ENCODE data around the gene RANBP17.
"Not testable (repeated sequence)": the region's sequence is repeated elsewhere in the genome, so short reads cannot be mapped to it uniquely, and the experiment has no call there.

Gene RANBP17

GRCh38 chr5:171283753-171284152 is 421.9 kb downstream of the RANBP17 start:
- no peaks in the 10 kb centered on the region for H3K36me3 ChIP-seq (ENCODE audit: control insufficient read depth, insufficient read depth, low read length)
- H3K27me3 ChIP-seq (ENCODE audit: control insufficient read depth, insufficient read depth, low read length): no peaks in the 10 kb centered on the region
- H3K9me3 ChIP-seq (ENCODE audit: control insufficient read depth, insufficient read depth, low read length): no peaks in the 10 kb centered on the region

GRCh38 chr5:171285465-171285864 is 423.6 kb downstream of the RANBP17 start:
- H3K36me3 ChIP-seq (ENCODE audit: control insufficient read depth, insufficient read depth, low read length): no peaks in the 10 kb centered on the region
- H3K4me1 ChIP-seq (ENCODE audit: control insufficient read depth, insufficient read depth, low read length): no peaks in the 10 kb centered on the region
- H3K27me3 ChIP-seq (ENCODE audit: control insufficient read depth, insufficient read depth, low read length): no peaks in the 10 kb centered on the region
- no peak overlapping the region for H3K4me3 ChIP-seq (ENCODE audit: low read depth, low read length)
- H3K9me3 ChIP-seq (ENCODE audit: control insufficient read depth, insufficient read depth, low read length): no peaks in the 10 kb centered on the region
- H3K9ac ChIP-seq (ENCODE audit: low read depth, low read length): no peak overlapping the region

More at GRCh38 chr5:171283753-171284152, 421.9 kb downstream of the RANBP17 start:
- Histone ChIP-seq H3K4me1 (ENCODE audit: control insufficient read depth, insufficient read depth, low read length) (no peaks in the 10 kb centered on the region), H3K9ac (ENCODE audit: low read depth, low read length) (no peak overlapping the region), H3K4me3 (ENCODE audit: low read depth, low read length) (no peak overlapping the region)

GRCh38 chr5:171288066-171288465 is 426.2 kb downstream of the RANBP17 start:
- no peak overlapping the region for H3K9ac ChIP-seq (ENCODE audit: low read depth, low read length)
- no peak overlapping the region for H3K4me3 ChIP-seq (ENCODE audit: low read depth, low read length)
- H3K4me1 ChIP-seq (ENCODE audit: control insufficient read depth, insufficient read depth, low read length): no peaks in the 10 kb centered on the region
- no peaks in the 10 kb centered on the region for H3K36me3 ChIP-seq (ENCODE audit: control insufficient read depth, insufficient read depth, low read length)
- peaks cover 5% of the 10 kb centered on the region for H3K27me3 ChIP-seq (ENCODE audit: control insufficient read depth, insufficient read depth, low read length)
- no peaks in the 10 kb centered on the region for H3K9me3 ChIP-seq (ENCODE audit: control insufficient read depth, insufficient read depth, low read length)

GRCh38 chr5:171291371-171291770 is 429.6 kb downstream of the RANBP17 start:
- Histone ChIP-seq H3K4me1 (ENCODE audit: control insufficient read depth, insufficient read depth, low read length) (no peaks in the 10 kb centered on the region), H3K9ac (ENCODE audit: low read depth, low read length) (no peak overlapping the region), H3K27me3 (ENCODE audit: control insufficient read depth, insufficient read depth, low read length) (peaks cover 5% of the 10 kb centered on the region), H3K4me3 (ENCODE audit: low read depth, low read length) (no peak overlapping the region), H3K9me3 (ENCODE audit: control insufficient read depth, insufficient read depth, low read length) (no peaks in the 10 kb centered on the region), H3K36me3 (ENCODE audit: control insufficient read depth, insufficient read depth, low read length) (no peaks in the 10 kb centered on the region)

- H3K9me3 ChIP-seq (ENCODE audit: control insufficient read depth, insufficient read depth, low read length): no peaks in the 10 kb centered on the region
- no peaks in the 10 kb centered on the region for H3K36me3 ChIP-seq (ENCODE audit: control insufficient read depth, insufficient read depth, low read length)
- H3K9ac ChIP-seq (ENCODE audit: low read depth, low read length): no peak overlapping the region
- no peak overlapping the region for H3K4me3 ChIP-seq (ENCODE audit: low read depth, low read length)
- H3K4me1 ChIP-seq (ENCODE audit: control insufficient read depth, insufficient read depth, low read length): no peaks in the 10 kb centered on the region
- peaks cover 6% of the 10 kb centered on the region for H3K27me3 ChIP-seq (ENCODE audit: control insufficient read depth, insufficient read depth, low read length)
Observed at GRCh38 chr5:171295299-171295698, 433.5 kb downstream of the RANBP17 start.

GRCh38 chr5:171295801-171296200 is 434.0 kb downstream of the RANBP17 start:
- no peaks in the 10 kb centered on the region for H3K4me1 ChIP-seq (ENCODE audit: control insufficient read depth, insufficient read depth, low read length)
- no peak overlapping the region for H3K9ac ChIP-seq (ENCODE audit: low read depth, low read length)
- no peak overlapping the region for H3K4me3 ChIP-seq (ENCODE audit: low read depth, low read length)
- no peaks in the 10 kb centered on the region for H3K9me3 ChIP-seq (ENCODE audit: control insufficient read depth, insufficient read depth, low read length)
- H3K36me3 ChIP-seq (ENCODE audit: control insufficient read depth, insufficient read depth, low read length): no peaks in the 10 kb centered on the region
- H3K27me3 ChIP-seq (ENCODE audit: control insufficient read depth, insufficient read depth, low read length): peaks cover 6% of the 10 kb centered on the region

GRCh38 chr5:171297941-171298340 is 436.1 kb downstream of the RANBP17 start:
- H3K9me3 ChIP-seq (ENCODE audit: control insufficient read depth, insufficient read depth, low read length); H3K9ac ChIP-seq (ENCODE audit: low read depth, low read length); H3K4me3 ChIP-seq (ENCODE audit: low read depth, low read length); H3K4me1 ChIP-seq (ENCODE audit: control insufficient read depth, insufficient read depth, low read length); H3K36me3 ChIP-seq (ENCODE audit: control insufficient read depth, insufficient read depth, low read length): not testable (repeated sequence)
- peaks cover 16% of the 10 kb centered on the region for H3K27me3 ChIP-seq (ENCODE audit: control insufficient read depth, insufficient read depth, low read length)

GRCh38 chr5:171299228-171299627 is 437.4 kb downstream of the RANBP17 start:
- Histone ChIP-seq H3K9me3 (ENCODE audit: control insufficient read depth, insufficient read depth, low read length) (no peaks in the 10 kb centered on the region), H3K4me1 (ENCODE audit: control insufficient read depth, insufficient read depth, low read length) (no peaks in the 10 kb centered on the region), H3K27me3 (ENCODE audit: control insufficient read depth, insufficient read depth, low read length) (peaks cover 29% of the 10 kb centered on the region), H3K36me3 (ENCODE audit: control insufficient read depth, insufficient read depth, low read length) (no peaks in the 10 kb centered on the region), H3K4me3 (ENCODE audit: low read depth, low read length) (no peak overlapping the region), H3K9ac (ENCODE audit: low read depth, low read length) (no peak overlapping the region)

GRCh38 chr5:171299851-171300250 is 438.0 kb downstream of the RANBP17 start:
- H3K27me3 ChIP-seq (ENCODE audit: control insufficient read depth, insufficient read depth, low read length): peaks cover 35% of the 10 kb centered on the region
- H3K36me3 ChIP-seq (ENCODE audit: control insufficient read depth, insufficient read depth, low read length): no peaks in the 10 kb centered on the region
- no peak overlapping the region for H3K9ac ChIP-seq (ENCODE audit: low read depth, low read length)
- H3K4me1 ChIP-seq (ENCODE audit: control insufficient read depth, insufficient read depth, low read length): no peaks in the 10 kb centered on the region
- H3K9me3 ChIP-seq (ENCODE audit: control insufficient read depth, insufficient read depth, low read length): no peaks in the 10 kb centered on the region
- no peak overlapping the region for H3K4me3 ChIP-seq (ENCODE audit: low read depth, low read length)

GRCh38 chr5:171300358-171300757 is 438.5 kb downstream of the RANBP17 start:
- no peaks in the 10 kb centered on the region for H3K36me3 ChIP-seq (ENCODE audit: control insufficient read depth, insufficient read depth, low read length)
- no peaks in the 10 kb centered on the region for H3K4me1 ChIP-seq (ENCODE audit: control insufficient read depth, insufficient read depth, low read length)
- peaks cover 40% of the 10 kb centered on the region for H3K27me3 ChIP-seq (ENCODE audit: control insufficient read depth, insufficient read depth, low read length)
- no peaks in the 10 kb centered on the region for H3K9me3 ChIP-seq (ENCODE audit: control insufficient read depth, insufficient read depth, low read length)
- H3K4me3 ChIP-seq (ENCODE audit: low read depth, low read length): no peak overlapping the region
- H3K9ac ChIP-seq (ENCODE audit: low read depth, low read length): no peak overlapping the region

- H3K4me1 ChIP-seq (ENCODE audit: control insufficient read depth, insufficient read depth, low read length): peaks cover 5% of the 10 kb centered on the region
- H3K36me3 ChIP-seq (ENCODE audit: control insufficient read depth, insufficient read depth, low read length): no peaks in the 10 kb centered on the region
- no peaks in the 10 kb centered on the region for H3K9me3 ChIP-seq (ENCODE audit: control insufficient read depth, insufficient read depth, low read length)
- no peak overlapping the region for H3K9ac ChIP-seq (ENCODE audit: low read depth, low read length)
- H3K4me3 ChIP-seq (ENCODE audit: low read depth, low read length): no peak overlapping the region
- peaks cover 94% of the 10 kb centered on the region for H3K27me3 ChIP-seq (ENCODE audit: control insufficient read depth, insufficient read depth, low read length)
Observed at GRCh38 chr5:171306166-171306565, 444.3 kb downstream of the RANBP17 start.

- Histone ChIP-seq H3K36me3 (ENCODE audit: control insufficient read depth, insufficient read depth, low read length) (no peaks in the 10 kb centered on the region), H3K9me3 (ENCODE audit: control insufficient read depth, insufficient read depth, low read length) (no peaks in the 10 kb centered on the region), H3K9ac (ENCODE audit: low read depth, low read length) (no peak overlapping the region), H3K4me1 (ENCODE audit: control insufficient read depth, insufficient read depth, low read length) (peaks cover 5% of the 10 kb centered on the region), H3K4me3 (ENCODE audit: low read depth, low read length) (peak overlapping the region; percentile 8), H3K27me3 (ENCODE audit: control insufficient read depth, insufficient read depth, low read length) (peaks cover 95% of the 10 kb centered on the region)
Observed at GRCh38 chr5:171306781-171307591, 445.2 kb downstream of the RANBP17 start.
